ENCODE data around the gene DDX6. TPM values are rescaled to one million over a fixed set of nuclear protein-coding genes. Genes with fewer than 3 reads are reported as not detected.
A peak's percentile ranks its signal among the peaks of the same experiment; 100 is the strongest.
"Not testable (repeated sequence)": the region's sequence is repeated elsewhere in the genome, so short reads cannot be mapped to it uniquely, and the experiment has no call there.

DDX6 gene
- total and polyA plus RNA-seq, 2 of the 8 experiments (the other 6 are each of a cell fraction or from before 2014, with no cell fraction given), result 29.8 to 181 TPM

DNA sequence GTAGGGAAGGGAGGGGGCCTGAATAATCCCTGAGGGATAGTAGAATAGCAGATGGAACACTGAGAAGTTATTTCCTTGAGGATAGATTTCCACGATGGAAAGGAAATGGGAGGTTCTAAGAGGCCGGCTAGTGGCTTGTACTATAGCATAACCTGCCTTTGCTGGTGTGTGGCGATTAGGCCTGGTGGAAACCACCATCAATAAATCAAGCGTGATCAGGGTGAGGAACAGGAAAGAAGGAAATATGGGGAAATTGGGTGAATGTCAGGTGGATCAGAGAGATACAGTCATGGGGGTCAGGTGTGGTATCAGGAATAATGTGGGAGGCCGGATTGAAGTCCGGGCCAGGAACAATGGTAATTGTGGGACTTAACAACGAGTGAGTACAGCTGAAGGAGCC, 72.4 kb downstream of the DDX6 start:
- CTCF ChIA-PET (ENCODE audit: partially characterized antibody), result interaction anchor here (0.8 kb wide), 1 partner anchor 21 kb away, joined by 3 read pairs; no protein-coding TSS in a partner anchor
- not testable (repeated sequence) for H3K27ac ChIP-seq (ENCODE audit: low read depth, low read length)

More for the DNA sequence above, 72.4 kb downstream of the DDX6 start:
- not testable (repeated sequence) for H3K4ac ChIP-seq (replicated peaks; ENCODE audit: insufficient read length, low read depth, low read length); H2BK120ac ChIP-seq (replicated peaks; ENCODE audit: low read depth, low read length); H3K23ac ChIP-seq (ENCODE audit: insufficient read length); H3K79me1 ChIP-seq (ENCODE audit: low read depth, low read length); H3K18ac ChIP-seq (ENCODE audit: extremely low read depth, low read length); H2BK5ac ChIP-seq (ENCODE audit: low read depth, low read length); H2BK20ac ChIP-seq (ENCODE audit: low read length); H4K8ac ChIP-seq (ENCODE audit: extremely low read depth, insufficient read depth, low read length); H3K14ac ChIP-seq (ENCODE audit: insufficient read length); H3K56ac ChIP-seq (replicated peaks; ENCODE audit: insufficient read length, low read depth, low read length); H2AFZ ChIP-seq (ENCODE audit: low read length); H3K27me3 ChIP-seq (replicated peaks in 1 of 4; ENCODE audit: control insufficient read depth in 3 of 4, extremely low read depth in 1 of 4, insufficient read depth in 3 of 4, low read length in 3 of 4); H2BK15ac ChIP-seq (ENCODE audit: low read length); H3K9me3 ChIP-seq (ENCODE audit: insufficient read depth in 2 of 2, low read depth in 1 of 2, low read length in 1 of 2); H4K20me1 ChIP-seq (replicated peaks in 1 of 2; ENCODE audit: control insufficient read depth in 1 of 2, insufficient read depth in 2 of 2, low read length in 2 of 2); DNase-seq (ENCODE audit: low read depth in 1 of 2, low spot score in 2 of 2); H2BK12ac ChIP-seq (ENCODE audit: low read depth, low read length); H2AK5ac ChIP-seq (ENCODE audit: low read depth, low read length); H4K91ac ChIP-seq (replicated peaks; ENCODE audit: insufficient read length, low read length); FAIRE-seq; H3K23me2 ChIP-seq (ENCODE audit: low read depth, low read length); H4K5ac ChIP-seq (ENCODE audit: insufficient read length, low read depth, low read length)
- 80% methylated on average over 7 of the region's 7 CpGs; no CpG with 5 or more reads in 1 of the 2 experiments for WGBS, 2 experiments (ENCODE audit: extremely low coverage in 1 of 2, insufficient coverage in 1 of 2, insufficient read length in 1 of 2, insufficient replicate concordance in 2 of 2, low coverage in 1 of 2, low lambda C conversion rate in 2 of 2, missing lambda C conversion rate in 1 of 2)
- POLR2A ChIA-PET (ENCODE audit: partially characterized antibody), result interaction anchor here (4.1 kb wide), 1 partner anchor 21 kb away, joined by 46 read pairs; no protein-coding TSS in a partner anchor
- peaks cover 0 to 36% of the 10 kb centered on the region in 2 experiments; a peak in 2 of 4 replicates for H3K79me2 ChIP-seq (ENCODE audit: control insufficient read depth in 1 of 2, insufficient read depth in 2 of 2, low read length in 2 of 2)
- H3K36me3 ChIP-seq (ENCODE audit: control insufficient read depth in 2 of 4, insufficient read depth in 4 of 4, low read length in 3 of 4), result peaks cover 0 to 17% (median 0%) of the 10 kb centered on the region in 4 experiments; a peak in 1 of 8 replicates
- peak overlapping the region in 1 of 4 experiments; percentile 8; a peak in 1 of 7 replicates for H3K9ac ChIP-seq (replicated peaks in 1 of 4; ENCODE audit: extremely low read depth in 1 of 4, low read depth in 3 of 4, low read length in 3 of 4)
- H3K4me1 ChIP-seq (replicated peaks in 1 of 4; ENCODE audit: control insufficient read depth in 3 of 4, insufficient read depth in 4 of 4, low read length in 3 of 4), result peaks cover 4 to 15% (median 9%) of the 10 kb centered on the region in 4 experiments
- peak overlapping the region in 2 of 4 experiments; percentile 58 to 62; a peak in 3 of 8 replicates for H3K4me3 ChIP-seq (ENCODE audit: extremely low read depth in 1 of 4, insufficient read depth in 2 of 4, low read depth in 3 of 4, low read length in 4 of 4)
- H3K4me2 ChIP-seq (ENCODE audit: insufficient read depth in 1 of 2, low read depth in 2 of 2, low read length in 2 of 2), result peak overlapping the region; percentile 28 to 83
